OCI-LY3 (cell line): ENCODE data around the gene COL4A3.

Source experiments
- H2AFZ ChIP-seq: fragments of 200-600, 300-600 bp; shearing (Covaris generic); 2 replicates; pipeline ENCODE4 v1.6.0; 2014; ENCODE audit warnings: antibody characterized with exemption, low read depth, low read length
- H3K27ac ChIP-seq: fragments of 200-600, 300-600 bp; sonication (generic); 2 replicates; pipeline ENCODE4 v1.5.1; 2014; ENCODE audit warnings: mild to moderate bottlenecking, low read length, moderate library complexity, mixed read lengths
- H3K27me3 ChIP-seq: fragments of 200-600, 300-600 bp; sonication (generic); 2 replicates; pipeline ENCODE4 v1.6.1; 2014; ENCODE audit warnings: low read depth, low read length, mixed read lengths
- H3K36me3 ChIP-seq: fragments of 200-600, 300-600 bp; sonication (generic); replicated peaks from 2 replicates; pipeline ENCODE3; 2014; ENCODE audit warnings: low read depth, low read length, mixed read lengths
- H3K4me1 ChIP-seq: fragments of 300-600, 200-600 bp; sonication (generic); 2 replicates; pipeline ENCODE4 v1.6.1; 2014; ENCODE audit warnings: low read length, mixed read lengths
- H3K4me2 ChIP-seq: fragments of 200-600, 300-600 bp; sonication (generic); 2 replicates; pipeline ENCODE4 v1.6.1; 2014; ENCODE audit warnings: low read length, mixed read lengths
- H3K4me3 ChIP-seq: fragments of 300-600, 200-600 bp; sonication (generic); 2 replicates; pipeline ENCODE4 v1.5.1; 2014; ENCODE audit warnings: antibody characterized with exemption, mild to moderate bottlenecking, low read length, moderate library complexity
- H3K79me2 ChIP-seq: fragments of 300-600, 200-600 bp; shearing (Covaris generic); 2 replicates; pipeline ENCODE4 v1.6.1; 2014; ENCODE audit warnings: mild to moderate bottlenecking, low read length, mixed read lengths
- H3K9ac ChIP-seq: fragments of 300-600, 200-600 bp; shearing (Covaris generic); 2 replicates; pipeline ENCODE4 v1.6.0; 2014; ENCODE audit warnings: mild to moderate bottlenecking, low read length, moderate library complexity
- H3K9me3 ChIP-seq: fragments of 200-600, 300-600 bp; shearing (Covaris generic); 2 replicates; pipeline ENCODE4 v1.6.1; 2014; ENCODE audit warnings: low read length, mixed read lengths; ENCODE audit not compliant: insufficient read depth
- H4K20me1 ChIP-seq: fragments of 200-600, 300-600 bp; sonication (generic); 2 replicates; pipeline ENCODE4 v1.6.1; 2016; ENCODE audit warnings: low read length, mixed read lengths; ENCODE audit not compliant: insufficient read depth
- EZH2phosphoT487 ChIP-seq: fragments of 200-600 bp; shearing (Covaris generic); IDR thresholded peaks from 2 replicates; pipeline ENCODE4 v1.6.1; 2018; ENCODE audit warnings: antibody characterized with exemption, mixed run types, low read depth
- TF ChIP-seq, protein P1 (sequence below): fragments of 200-600, 300-600 bp; sonication (generic); IDR thresholded peaks from 2 replicates; pipeline ENCODE4 v1.5.1; 2014; ENCODE audit warnings: antibody characterized with exemption, low read length, low read depth

Gene COL4A3

GRCh38 chr2:227347117-227347516 is 182.7 kb downstream of the COL4A3 start:
- Histone ChIP-seq H3K79me2 (no peaks in the 10 kb centered on the region), H3K4me2 (no peak overlapping the region), H3K4me1 (peaks cover 23% of the 10 kb centered on the region), H3K9ac (no peak overlapping the region), H2AFZ (no peak overlapping the region), H3K27me3 (no peaks in the 10 kb centered on the region), H4K20me1 (no peaks in the 10 kb centered on the region), H3K4me3 (no peak overlapping the region), H3K9me3 (no peaks in the 10 kb centered on the region), H3K27ac (no peak overlapping the region), H3K36me3 (peaks cover 6% of the 10 kb centered on the region)
- TF ChIP-seq, protein P1, sequence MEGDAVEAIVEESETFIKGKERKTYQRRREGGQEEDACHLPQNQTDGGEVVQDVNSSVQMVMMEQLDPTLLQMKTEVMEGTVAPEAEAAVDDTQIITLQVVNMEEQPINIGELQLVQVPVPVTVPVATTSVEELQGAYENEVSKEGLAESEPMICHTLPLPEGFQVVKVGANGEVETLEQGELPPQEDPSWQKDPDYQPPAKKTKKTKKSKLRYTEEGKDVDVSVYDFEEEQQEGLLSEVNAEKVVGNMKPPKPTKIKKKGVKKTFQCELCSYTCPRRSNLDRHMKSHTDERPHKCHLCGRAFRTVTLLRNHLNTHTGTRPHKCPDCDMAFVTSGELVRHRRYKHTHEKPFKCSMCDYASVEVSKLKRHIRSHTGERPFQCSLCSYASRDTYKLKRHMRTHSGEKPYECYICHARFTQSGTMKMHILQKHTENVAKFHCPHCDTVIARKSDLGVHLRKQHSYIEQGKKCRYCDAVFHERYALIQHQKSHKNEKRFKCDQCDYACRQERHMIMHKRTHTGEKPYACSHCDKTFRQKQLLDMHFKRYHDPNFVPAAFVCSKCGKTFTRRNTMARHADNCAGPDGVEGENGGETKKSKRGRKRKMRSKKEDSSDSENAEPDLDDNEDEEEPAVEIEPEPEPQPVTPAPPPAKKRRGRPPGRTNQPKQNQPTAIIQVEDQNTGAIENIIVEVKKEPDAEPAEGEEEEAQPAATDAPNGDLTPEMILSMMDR: no peak
- no peak for TF ChIP-seq EZH2phosphoT487

GRCh38 chr2:227348324-227348723 is 183.9 kb downstream of the COL4A3 start:
- H3K27me3 ChIP-seq: no peaks in the 10 kb centered on the region
- TF ChIP-seq EZH2phosphoT487: no peak
- TF ChIP-seq, protein P1: no peak
- peaks cover 23% of the 10 kb centered on the region for H3K4me1 ChIP-seq
- no peak overlapping the region for H3K9ac ChIP-seq
- H3K4me3 ChIP-seq: no peak overlapping the region
- no peak overlapping the region for H3K27ac ChIP-seq
- H3K9me3 ChIP-seq: no peaks in the 10 kb centered on the region
- no peak overlapping the region for H3K4me2 ChIP-seq
- H4K20me1 ChIP-seq: no peaks in the 10 kb centered on the region
- peaks cover 8% of the 10 kb centered on the region for H3K36me3 ChIP-seq
- H2AFZ ChIP-seq: no peak overlapping the region
- no peaks in the 10 kb centered on the region for H3K79me2 ChIP-seq

- Histone ChIP-seq H3K9me3 (no peaks in the 10 kb centered on the region), H3K4me2 (no peak overlapping the region; the same call in 1 of the 2 replicates), H3K36me3 (peaks cover 8% of the 10 kb centered on the region), H3K27me3 (no peaks in the 10 kb centered on the region), H3K4me1 (peaks cover 23% of the 10 kb centered on the region), H3K79me2 (no peaks in the 10 kb centered on the region), H2AFZ (no peak overlapping the region), H3K27ac (no peak overlapping the region), H3K9ac (no peak overlapping the region), H4K20me1 (no peaks in the 10 kb centered on the region), H3K4me3 (no peak overlapping the region)
- TF ChIP-seq, protein P1: no peak
- TF ChIP-seq EZH2phosphoT487: no peak
Observed at GRCh38 chr2:227349989-227350612, 185.7 kb downstream of the COL4A3 start.

DNA sequence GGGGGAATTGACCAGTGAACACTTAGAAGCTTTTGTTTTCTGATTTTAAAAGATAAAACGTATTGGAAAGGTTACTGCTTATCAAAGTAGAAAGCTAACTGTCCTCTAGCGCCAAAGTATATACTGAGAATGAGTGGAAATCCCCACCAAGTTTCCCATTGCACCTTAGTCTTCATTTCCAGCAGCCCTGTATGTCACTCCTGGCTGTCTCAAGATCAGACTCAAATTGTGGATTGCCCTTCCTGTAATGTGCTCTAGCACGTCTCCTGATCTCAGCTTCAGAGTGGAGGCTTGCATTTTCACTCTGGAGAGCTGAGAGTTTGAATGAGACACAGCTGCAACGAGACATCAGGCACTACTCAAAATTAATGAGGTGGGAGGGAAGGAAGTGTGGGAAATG is 187.2 kb downstream of the COL4A3 start:
- no peak overlapping the region for H3K9ac ChIP-seq
- no peaks in the 10 kb centered on the region for H4K20me1 ChIP-seq
- H3K79me2 ChIP-seq: no peaks in the 10 kb centered on the region
- H3K27me3 ChIP-seq: no peaks in the 10 kb centered on the region
- H3K9me3 ChIP-seq: no peaks in the 10 kb centered on the region
- no peak overlapping the region for H2AFZ ChIP-seq
- H3K27ac ChIP-seq: no peak overlapping the region
- no peak for TF ChIP-seq EZH2phosphoT487
- TF ChIP-seq, protein P1: no peak
- no peak overlapping the region for H3K4me3 ChIP-seq
- H3K4me2 ChIP-seq: peak overlapping the region; percentile 45
- H3K36me3 ChIP-seq: peaks cover 16% of the 10 kb centered on the region
- peaks cover 23% of the 10 kb centered on the region for H3K4me1 ChIP-seq
